CD4-positive, alpha-beta T cell treated with Interleukin-10 for 1 hour (primary cell): ENCODE results near the gene RYR1.
"Not testable (repeated sequence)": the region's sequence is repeated elsewhere in the genome, so short reads cannot be mapped to it uniquely, and the experiment has no call there.

Experiments used
- DNase-seq: peaks from one replicate; pipeline ENCODE4 v3.0.0-alpha.2; 2020

The RYR1 gene

GRCh38 chr19:38496116-38496515 is 62.6 kb downstream of the RYR1 start:
- DNase-seq: no peak

GRCh38 chr19:38496603-38497487 is 63.4 kb downstream of the RYR1 start:
- no peak for DNase-seq

GRCh38 chr19:38497907-38498306 is 64.4 kb downstream of the RYR1 start:
- DNase-seq: no peak

GRCh38 chr19:38499532-38499931 is 66.0 kb downstream of the RYR1 start:
- DNase-seq: no peak

- DNase-seq: no peak
Observed at GRCh38 chr19:38500450-38500849, 67.0 kb downstream of the RYR1 start.

GRCh38 chr19:38502410-38503076 is 69.1 kb downstream of the RYR1 start:
- DNase-seq: no peak

GRCh38 chr19:38503077-38503410 is 69.6 kb downstream of the RYR1 start:
- no peak for DNase-seq

GRCh38 chr19:38505958-38506357 is 72.5 kb downstream of the RYR1 start:
- DNase-seq: no peak

GRCh38 chr19:38506375-38506722 is 72.9 kb downstream of the RYR1 start:
- no peak for DNase-seq

GRCh38 chr19:38506723-38507550 is 73.4 kb downstream of the RYR1 start:
- peak; percentile 92 for DNase-seq

- no peak for DNase-seq
Observed at GRCh38 chr19:38507551-38508127, 74.1 kb downstream of the RYR1 start.

- no peak for DNase-seq
Observed at GRCh38 chr19:38508507-38508906, 75.0 kb downstream of the RYR1 start.

- no peak for DNase-seq
Observed at GRCh38 chr19:38509027-38509426, 75.5 kb downstream of the RYR1 start.

GRCh38 chr19:38511074-38511708 is 77.7 kb downstream of the RYR1 start:
- no peak for DNase-seq

- DNase-seq: no peak
Observed at GRCh38 chr19:38512277-38512676, 78.8 kb downstream of the RYR1 start.

GRCh38 chr19:38513156-38513555 is 79.7 kb downstream of the RYR1 start:
- not testable (repeated sequence) for DNase-seq

- DNase-seq: peak; percentile 41
Observed at GRCh38 chr19:38513762-38514167, 80.3 kb downstream of the RYR1 start.

GRCh38 chr19:38514812-38515633 is 81.5 kb downstream of the RYR1 start:
- DNase-seq: peak; percentile 81

- no peak for DNase-seq
Observed at GRCh38 chr19:38515896-38516295, 82.4 kb downstream of the RYR1 start.

- DNase-seq: no peak
Observed at GRCh38 chr19:38516802-38517201, 83.3 kb downstream of the RYR1 start.

- DNase-seq: no peak
Observed at GRCh38 chr19:38517321-38517720, 83.8 kb downstream of the RYR1 start.

GRCh38 chr19:38517980-38518379 is 84.5 kb downstream of the RYR1 start:
- not testable (repeated sequence) for DNase-seq
